Neutrophil (primary cell): ENCODE results near the gene MAPK8IP3.

Source experiments
- H3K27ac ChIP-seq: fragments of 200-600 bp; sonication (generic); 2 replicates; pipeline ENCODE4 v1.5.1; 2016; ENCODE audit warnings: mild to moderate bottlenecking, moderate library complexity
- H3K27me3 ChIP-seq: fragments of 200-600 bp; sonication (generic); 2 replicates; pipeline ENCODE4 v1.6.0; 2016; ENCODE audit warnings: mild to moderate bottlenecking
- H3K36me3 ChIP-seq: fragments of 200-600 bp; sonication (generic); 2 replicates; pipeline ENCODE4 v1.5.1; 2017
- H3K4me1 ChIP-seq, 2 experiments: fragments of 200-600 bp in 1 of 2; sonication (generic) in 1 of 2; 1 replicate in 1 of 2; 2 replicates in 1 of 2; pipeline versions ENCODE4 v1.5.1 to v1.6.1; 2013 to 2016; ENCODE audit warnings: low read depth in 1 of 2, low read length in 1 of 2, mild to moderate bottlenecking in 1 of 2, moderate library complexity in 1 of 2; ENCODE audit not compliant: control insufficient read depth in 1 of 2, insufficient read depth in 1 of 2
- H3K4me3 ChIP-seq, 2 experiments: fragments of 200-600 bp in 1 of 2; sonication (generic) in 1 of 2; 1 replicate in 1 of 2; 2 replicates in 1 of 2; pipeline ENCODE4 v1.5.1; 2013 to 2016; ENCODE audit warnings: low read depth in 1 of 2, low read length in 1 of 2, mild to moderate bottlenecking in 1 of 2, moderate library complexity in 1 of 2
- H3K9me3 ChIP-seq: fragments of 200-600 bp; sonication (generic); 2 replicates; pipeline ENCODE4 v1.5.1; 2016
- TF ChIP-seq, protein P1 (sequence below): fragments of 200-600 bp; sonication (generic); IDR thresholded peaks from 2 replicates; pipeline ENCODE4 v1.5.1; 2016; ENCODE audit warnings: antibody characterized with exemption

The MAPK8IP3 gene, protein sequence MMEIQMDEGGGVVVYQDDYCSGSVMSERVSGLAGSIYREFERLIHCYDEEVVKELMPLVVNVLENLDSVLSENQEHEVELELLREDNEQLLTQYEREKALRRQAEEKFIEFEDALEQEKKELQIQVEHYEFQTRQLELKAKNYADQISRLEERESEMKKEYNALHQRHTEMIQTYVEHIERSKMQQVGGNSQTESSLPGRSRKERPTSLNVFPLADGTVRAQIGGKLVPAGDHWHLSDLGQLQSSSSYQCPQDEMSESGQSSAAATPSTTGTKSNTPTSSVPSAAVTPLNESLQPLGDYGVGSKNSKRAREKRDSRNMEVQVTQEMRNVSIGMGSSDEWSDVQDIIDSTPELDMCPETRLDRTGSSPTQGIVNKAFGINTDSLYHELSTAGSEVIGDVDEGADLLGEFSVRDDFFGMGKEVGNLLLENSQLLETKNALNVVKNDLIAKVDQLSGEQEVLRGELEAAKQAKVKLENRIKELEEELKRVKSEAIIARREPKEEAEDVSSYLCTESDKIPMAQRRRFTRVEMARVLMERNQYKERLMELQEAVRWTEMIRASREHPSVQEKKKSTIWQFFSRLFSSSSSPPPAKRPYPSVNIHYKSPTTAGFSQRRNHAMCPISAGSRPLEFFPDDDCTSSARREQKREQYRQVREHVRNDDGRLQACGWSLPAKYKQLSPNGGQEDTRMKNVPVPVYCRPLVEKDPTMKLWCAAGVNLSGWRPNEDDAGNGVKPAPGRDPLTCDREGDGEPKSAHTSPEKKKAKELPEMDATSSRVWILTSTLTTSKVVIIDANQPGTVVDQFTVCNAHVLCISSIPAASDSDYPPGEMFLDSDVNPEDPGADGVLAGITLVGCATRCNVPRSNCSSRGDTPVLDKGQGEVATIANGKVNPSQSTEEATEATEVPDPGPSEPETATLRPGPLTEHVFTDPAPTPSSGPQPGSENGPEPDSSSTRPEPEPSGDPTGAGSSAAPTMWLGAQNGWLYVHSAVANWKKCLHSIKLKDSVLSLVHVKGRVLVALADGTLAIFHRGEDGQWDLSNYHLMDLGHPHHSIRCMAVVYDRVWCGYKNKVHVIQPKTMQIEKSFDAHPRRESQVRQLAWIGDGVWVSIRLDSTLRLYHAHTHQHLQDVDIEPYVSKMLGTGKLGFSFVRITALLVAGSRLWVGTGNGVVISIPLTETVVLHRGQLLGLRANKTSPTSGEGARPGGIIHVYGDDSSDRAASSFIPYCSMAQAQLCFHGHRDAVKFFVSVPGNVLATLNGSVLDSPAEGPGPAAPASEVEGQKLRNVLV (N-terminal part only)

GRCh38 chr16:1705688-1706385 is at the start of gene MAPK8IP3:
Gene MAPK8IP3, plus strand, starts transcription at chr16:1706195. Its CDS starts 145 bp downstream, at chr16:1706340.
- H3K9me3 ChIP-seq, result no peaks in the 10 kb centered on the region

GRCh38 chr16:1656808-1657617 is 49.0 kb upstream of the MAPK8IP3 start:
- Histone ChIP-seq H3K27me3 (no peaks in the 10 kb centered on the region), H3K36me3 (peaks cover 80% of the 10 kb centered on the region), H3K27ac (no peak overlapping the region), H3K9me3 (no peaks in the 10 kb centered on the region), H3K4me1 (no peaks in the 10 kb centered on the region), H3K4me3 (no peak overlapping the region)
- TF ChIP-seq, protein P1, sequence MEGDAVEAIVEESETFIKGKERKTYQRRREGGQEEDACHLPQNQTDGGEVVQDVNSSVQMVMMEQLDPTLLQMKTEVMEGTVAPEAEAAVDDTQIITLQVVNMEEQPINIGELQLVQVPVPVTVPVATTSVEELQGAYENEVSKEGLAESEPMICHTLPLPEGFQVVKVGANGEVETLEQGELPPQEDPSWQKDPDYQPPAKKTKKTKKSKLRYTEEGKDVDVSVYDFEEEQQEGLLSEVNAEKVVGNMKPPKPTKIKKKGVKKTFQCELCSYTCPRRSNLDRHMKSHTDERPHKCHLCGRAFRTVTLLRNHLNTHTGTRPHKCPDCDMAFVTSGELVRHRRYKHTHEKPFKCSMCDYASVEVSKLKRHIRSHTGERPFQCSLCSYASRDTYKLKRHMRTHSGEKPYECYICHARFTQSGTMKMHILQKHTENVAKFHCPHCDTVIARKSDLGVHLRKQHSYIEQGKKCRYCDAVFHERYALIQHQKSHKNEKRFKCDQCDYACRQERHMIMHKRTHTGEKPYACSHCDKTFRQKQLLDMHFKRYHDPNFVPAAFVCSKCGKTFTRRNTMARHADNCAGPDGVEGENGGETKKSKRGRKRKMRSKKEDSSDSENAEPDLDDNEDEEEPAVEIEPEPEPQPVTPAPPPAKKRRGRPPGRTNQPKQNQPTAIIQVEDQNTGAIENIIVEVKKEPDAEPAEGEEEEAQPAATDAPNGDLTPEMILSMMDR, result no peak

More at GRCh38 chr16:1705688-1706385, at the start of gene MAPK8IP3:
- H3K27ac ChIP-seq, result peak within 1 kb of the TSS; percentile 95
- peaks cover 23 to 31% of the 10 kb centered on the region in 2 experiments for H3K4me1 ChIP-seq
- H3K4me3 ChIP-seq, result peak within 1 kb of the TSS; percentile 95 to 97
- TF ChIP-seq, protein P1, result peak; percentile 100
- H3K36me3 ChIP-seq, result no peaks in the 10 kb centered on the region
- H3K27me3 ChIP-seq, result no peaks in the 10 kb centered on the region

- H3K4me1 ChIP-seq, result no peaks in the 10 kb centered on the region
- no peak overlapping the region for H3K27ac ChIP-seq
- no peak overlapping the region for H3K4me3 ChIP-seq
- H3K36me3 ChIP-seq, result peaks cover 80% of the 10 kb centered on the region
- H3K9me3 ChIP-seq, result no peaks in the 10 kb centered on the region
- no peaks in the 10 kb centered on the region for H3K27me3 ChIP-seq
- TF ChIP-seq, protein P1, result no peak
Observed at GRCh38 chr16:1657841-1658240, 48.2 kb upstream of the MAPK8IP3 start.

- no peaks in the 10 kb centered on the region for H3K27me3 ChIP-seq
- no peaks in the 10 kb centered on the region for H3K9me3 ChIP-seq
- no peak overlapping the region for H3K4me3 ChIP-seq
- H3K36me3 ChIP-seq, result peaks cover 86% of the 10 kb centered on the region
- no peak overlapping the region for H3K27ac ChIP-seq
- TF ChIP-seq, protein P1, result no peak
- H3K4me1 ChIP-seq, result no peaks in the 10 kb centered on the region
Observed at GRCh38 chr16:1659031-1659430, 47.0 kb upstream of the MAPK8IP3 start.
